GM19455 (cell line): Measurements from ENCODE around the gene ZFP1.

ENCODE experiments used
- ATAC-seq: cut with Tn5 transposase; IDR thresholded peaks from one replicate; pipeline ENCODE4 v1.9.1; 2021; ENCODE audit not compliant: unreplicated experiment

Gene ZFP1

GRCh38 chr16:75147968-75148310 is 385 bp upstream of the ZFP1 start:
- ATAC-seq, result no peak

- ATAC-seq, result no peak
These were observed 3.5 kb downstream of the ZFP1 start for GRCh38 chr16:75151798-75152197.

GRCh38 chr16:75152635-75153034 is 4.3 kb downstream of the ZFP1 start:
- no peak for ATAC-seq

- ATAC-seq, result no peak
These were observed 12.1 kb downstream of the ZFP1 start for GRCh38 chr16:75160386-75160785.

GRCh38 chr16:75169899-75170405 is 21.6 kb downstream of the ZFP1 start:
- ATAC-seq, result no peak

GRCh38 chr16:75172578-75172977 is 24.3 kb downstream of the ZFP1 start:
- ATAC-seq, result no peak

- ATAC-seq, result no peak
These were observed 26.8 kb downstream of the ZFP1 start for GRCh38 chr16:75175074-75175473.

GRCh38 chr16:75176926-75177325 is 28.6 kb downstream of the ZFP1 start:
- ATAC-seq, result no peak

GRCh38 chr16:75179208-75179607 is 30.9 kb downstream of the ZFP1 start:
- ATAC-seq, result no peak

GRCh38 chr16:75181630-75182029 is 33.3 kb downstream of the ZFP1 start:
- ATAC-seq, result no peak

GRCh38 chr16:75188832-75189477 is 40.6 kb downstream of the ZFP1 start:
- no peak for ATAC-seq

GRCh38 chr16:75189638-75190245 is 41.4 kb downstream of the ZFP1 start:
- no peak for ATAC-seq

GRCh38 chr16:75192606-75193264 is 44.4 kb downstream of the ZFP1 start:
- ATAC-seq, result no peak

GRCh38 chr16:75193265-75193650 is 44.9 kb downstream of the ZFP1 start:
- no peak for ATAC-seq

- no peak for ATAC-seq
These were observed 45.6 kb downstream of the ZFP1 start for GRCh38 chr16:75193730-75194444.

GRCh38 chr16:75195811-75196790 is 47.8 kb downstream of the ZFP1 start:
- ATAC-seq, result no peak

GRCh38 chr16:75196836-75197235 is 48.5 kb downstream of the ZFP1 start:
- ATAC-seq, result no peak

GRCh38 chr16:75197522-75198134 is 49.3 kb downstream of the ZFP1 start:
- no peak for ATAC-seq

- no peak for ATAC-seq
These were observed 49.8 kb downstream of the ZFP1 start for GRCh38 chr16:75198135-75198600.

GRCh38 chr16:75202069-75202590 is 53.8 kb downstream of the ZFP1 start:
- ATAC-seq, result no peak
